K562 (cell line): ENCODE data around the gene GP1BB. TPM values are rescaled to one million over a fixed set of nuclear protein-coding genes. Genes with fewer than 3 reads are reported as not detected.

ENCODE experiments used
- NCOA2 ChIP-seq, 2 experiments: fragments of 450-650 bp; IDR thresholded peaks; 2 replicates each; pipeline ENCODE4 v1.6.1; 2018; ENCODE audit warnings: mild to moderate bottlenecking in 2 of 2, moderate library complexity in 1 of 2; ENCODE audit not compliant: partially characterized antibody in 2 of 2
- RFX7 ChIP-seq: fragments of 250-450 bp; sonication (Bioruptor Pico); IDR thresholded peaks from 2 replicates; pipeline ENCODE4 v1.5.1; 2021; ENCODE audit warnings: mild to moderate bottlenecking
- RUNX1 ChIP-seq: sonication (generic); IDR thresholded peaks from 2 replicates; pipeline ENCODE4 v1.6.1; 2016; ENCODE audit warnings: antibody characterized with exemption, low read depth
- SMARCB1 ChIP-seq: IDR thresholded peaks from 2 replicates; pipeline ENCODE4 v1.6.1; 2011; ENCODE audit warnings: improper control_type of control experiment, low read depth; ENCODE audit not compliant: insufficient read length
- ZNF124 ChIP-seq: sonication (generic); formaldehyde crosslinking; IDR thresholded peaks from 2 replicates; pipeline ENCODE4 v1.8.1; 2022; ENCODE audit warnings: missing genetic modification reagents
- ZNF408 ChIP-seq: fragments of 250-450 bp; sonication (Bioruptor Pico); IDR thresholded peaks from 2 replicates; pipeline ENCODE4 v1.4.0; 2020; ENCODE audit warnings: low read depth, mild to moderate bottlenecking, moderate library complexity
- polyA plus RNA-seq, 8 experiments: library from polyadenylated mRNA; depleted of rRNA in 4 of 8; stranded (reverse) in 5 of 8; unstranded in 3 of 8; fragments of >200 nt; fragmentation: Nextera tagmentation in 2 of 8; fragmentation: Illumina TruSeq in 1 of 8; extraction: Ambion mirVana in 2 of 8; extraction: Trizol in 1 of 8; gene quantifications; 2 replicates each; pipeline versions ENCODE4 v1.2.1 to v1.2.3, GENCODE V29; 2011 to 2014; ENCODE audit warnings: inconsistent platforms in 1 of 8, missing spikeins in 1 of 8
- total RNA-seq, 7 experiments: library from RNA; depleted of rRNA in 6 of 7; stranded (reverse); fragments of >200 nt in 6 of 7; fragmentation: Illumina TruSeq in 2 of 7; extraction: Trizol in 2 of 7; gene quantifications; 2 replicates each; pipeline versions ENCODE4 v1.2.1 to v1.2.3, GENCODE V29; 2011 to 2021; ENCODE audit warnings: low replicate concordance in 1 of 7
- TF ChIP-seq, protein P1 (sequence below): sonication (generic); formaldehyde crosslinking; IDR thresholded peaks from 2 replicates; pipeline ENCODE4 v1.8.0; 2022; ENCODE audit warnings: mild to moderate bottlenecking, missing genetic modification reagents
- TF ChIP-seq, protein P2 (sequence below), 2 experiments: fragments of 450-650 bp; IDR thresholded peaks; 2 replicates each; pipeline ENCODE4 v1.6.1; 2016; ENCODE audit warnings: mild to moderate bottlenecking in 2 of 2, borderline replicate concordance in 1 of 2, low read depth in 1 of 2, moderate library complexity in 1 of 2
- TF ChIP-seq, protein P3 (sequence below): sonication (generic); formaldehyde crosslinking; IDR thresholded peaks from 2 replicates; pipeline ENCODE4 v1.8.0; 2022; ENCODE audit warnings: missing genetic modification reagents, mild to moderate bottlenecking, borderline replicate concordance

Gene GP1BB
- total and polyA plus RNA-seq, 9 of the 15 experiments (the other 6 are each of a cell fraction or from before 2014, with no cell fraction given) = 0.69 to 162 (median 2.8) TPM

DNA sequence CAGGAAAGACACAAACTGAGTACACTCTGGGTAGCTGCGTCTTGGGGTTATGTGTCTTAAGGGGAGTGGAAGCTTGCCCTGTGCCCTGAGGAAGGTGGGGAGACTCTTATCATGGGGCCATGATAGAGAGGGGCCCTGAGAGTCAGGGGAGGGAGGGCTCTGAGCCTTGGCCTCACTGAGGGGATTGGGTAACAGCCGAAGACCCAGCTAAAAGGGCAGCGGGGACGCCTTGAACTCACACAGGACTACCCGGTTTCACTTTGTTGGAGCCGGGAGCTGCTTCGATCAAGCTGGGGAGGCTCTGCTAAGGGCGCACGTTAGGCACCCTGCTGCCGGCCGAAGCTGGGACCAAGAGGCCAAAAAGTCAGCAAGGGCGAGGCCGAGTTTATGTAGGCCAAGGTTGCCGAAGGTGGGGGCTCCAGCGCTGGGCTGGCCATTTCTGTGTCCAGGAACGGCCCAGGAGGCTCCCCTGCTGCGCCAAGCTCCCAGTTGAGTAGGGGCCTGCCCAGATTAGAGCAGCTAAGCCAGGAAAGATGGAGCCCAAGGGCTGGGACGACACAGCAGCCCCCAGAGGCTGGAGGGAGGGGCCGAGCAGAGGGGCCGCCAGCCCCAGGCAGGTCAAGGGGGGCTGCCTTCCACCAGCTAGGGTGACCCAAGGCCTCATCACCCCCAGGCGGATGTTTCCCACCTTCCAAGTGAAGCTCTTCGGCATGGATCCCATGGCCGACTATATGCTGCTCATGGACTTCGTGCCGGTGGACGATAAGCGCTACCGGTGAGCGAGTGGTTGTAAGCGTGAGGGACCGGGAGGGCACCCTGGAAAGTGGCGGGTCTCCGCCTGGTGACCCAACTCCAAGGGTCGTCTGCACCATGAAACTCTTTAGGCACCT is 39.5 kb downstream of the GP1BB start (continued):
- TF ChIP-seq, protein P1, sequence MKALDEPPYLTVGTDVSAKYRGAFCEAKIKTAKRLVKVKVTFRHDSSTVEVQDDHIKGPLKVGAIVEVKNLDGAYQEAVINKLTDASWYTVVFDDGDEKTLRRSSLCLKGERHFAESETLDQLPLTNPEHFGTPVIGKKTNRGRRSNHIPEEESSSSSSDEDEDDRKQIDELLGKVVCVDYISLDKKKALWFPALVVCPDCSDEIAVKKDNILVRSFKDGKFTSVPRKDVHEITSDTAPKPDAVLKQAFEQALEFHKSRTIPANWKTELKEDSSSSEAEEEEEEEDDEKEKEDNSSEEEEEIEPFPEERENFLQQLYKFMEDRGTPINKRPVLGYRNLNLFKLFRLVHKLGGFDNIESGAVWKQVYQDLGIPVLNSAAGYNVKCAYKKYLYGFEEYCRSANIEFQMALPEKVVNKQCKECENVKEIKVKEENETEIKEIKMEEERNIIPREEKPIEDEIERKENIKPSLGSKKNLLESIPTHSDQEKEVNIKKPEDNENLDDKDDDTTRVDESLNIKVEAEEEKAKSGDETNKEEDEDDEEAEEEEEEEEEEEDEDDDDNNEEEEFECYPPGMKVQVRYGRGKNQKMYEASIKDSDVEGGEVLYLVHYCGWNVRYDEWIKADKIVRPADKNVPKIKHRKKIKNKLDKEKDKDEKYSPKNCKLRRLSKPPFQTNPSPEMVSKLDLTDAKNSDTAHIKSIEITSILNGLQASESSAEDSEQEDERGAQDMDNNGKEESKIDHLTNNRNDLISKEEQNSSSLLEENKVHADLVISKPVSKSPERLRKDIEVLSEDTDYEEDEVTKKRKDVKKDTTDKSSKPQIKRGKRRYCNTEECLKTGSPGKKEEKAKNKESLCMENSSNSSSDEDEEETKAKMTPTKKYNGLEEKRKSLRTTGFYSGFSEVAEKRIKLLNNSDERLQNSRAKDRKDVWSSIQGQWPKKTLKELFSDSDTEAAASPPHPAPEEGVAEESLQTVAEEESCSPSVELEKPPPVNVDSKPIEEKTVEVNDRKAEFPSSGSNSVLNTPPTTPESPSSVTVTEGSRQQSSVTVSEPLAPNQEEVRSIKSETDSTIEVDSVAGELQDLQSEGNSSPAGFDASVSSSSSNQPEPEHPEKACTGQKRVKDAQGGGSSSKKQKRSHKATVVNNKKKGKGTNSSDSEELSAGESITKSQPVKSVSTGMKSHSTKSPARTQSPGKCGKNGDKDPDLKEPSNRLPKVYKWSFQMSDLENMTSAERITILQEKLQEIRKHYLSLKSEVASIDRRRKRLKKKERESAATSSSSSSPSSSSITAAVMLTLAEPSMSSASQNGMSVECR (CRISPR knock-in tag) = no peak
- TF ChIP-seq RFX7 (CRISPR knock-in tag) = no peak
- no peak for TF ChIP-seq SMARCB1
- TF ChIP-seq, protein P2, sequence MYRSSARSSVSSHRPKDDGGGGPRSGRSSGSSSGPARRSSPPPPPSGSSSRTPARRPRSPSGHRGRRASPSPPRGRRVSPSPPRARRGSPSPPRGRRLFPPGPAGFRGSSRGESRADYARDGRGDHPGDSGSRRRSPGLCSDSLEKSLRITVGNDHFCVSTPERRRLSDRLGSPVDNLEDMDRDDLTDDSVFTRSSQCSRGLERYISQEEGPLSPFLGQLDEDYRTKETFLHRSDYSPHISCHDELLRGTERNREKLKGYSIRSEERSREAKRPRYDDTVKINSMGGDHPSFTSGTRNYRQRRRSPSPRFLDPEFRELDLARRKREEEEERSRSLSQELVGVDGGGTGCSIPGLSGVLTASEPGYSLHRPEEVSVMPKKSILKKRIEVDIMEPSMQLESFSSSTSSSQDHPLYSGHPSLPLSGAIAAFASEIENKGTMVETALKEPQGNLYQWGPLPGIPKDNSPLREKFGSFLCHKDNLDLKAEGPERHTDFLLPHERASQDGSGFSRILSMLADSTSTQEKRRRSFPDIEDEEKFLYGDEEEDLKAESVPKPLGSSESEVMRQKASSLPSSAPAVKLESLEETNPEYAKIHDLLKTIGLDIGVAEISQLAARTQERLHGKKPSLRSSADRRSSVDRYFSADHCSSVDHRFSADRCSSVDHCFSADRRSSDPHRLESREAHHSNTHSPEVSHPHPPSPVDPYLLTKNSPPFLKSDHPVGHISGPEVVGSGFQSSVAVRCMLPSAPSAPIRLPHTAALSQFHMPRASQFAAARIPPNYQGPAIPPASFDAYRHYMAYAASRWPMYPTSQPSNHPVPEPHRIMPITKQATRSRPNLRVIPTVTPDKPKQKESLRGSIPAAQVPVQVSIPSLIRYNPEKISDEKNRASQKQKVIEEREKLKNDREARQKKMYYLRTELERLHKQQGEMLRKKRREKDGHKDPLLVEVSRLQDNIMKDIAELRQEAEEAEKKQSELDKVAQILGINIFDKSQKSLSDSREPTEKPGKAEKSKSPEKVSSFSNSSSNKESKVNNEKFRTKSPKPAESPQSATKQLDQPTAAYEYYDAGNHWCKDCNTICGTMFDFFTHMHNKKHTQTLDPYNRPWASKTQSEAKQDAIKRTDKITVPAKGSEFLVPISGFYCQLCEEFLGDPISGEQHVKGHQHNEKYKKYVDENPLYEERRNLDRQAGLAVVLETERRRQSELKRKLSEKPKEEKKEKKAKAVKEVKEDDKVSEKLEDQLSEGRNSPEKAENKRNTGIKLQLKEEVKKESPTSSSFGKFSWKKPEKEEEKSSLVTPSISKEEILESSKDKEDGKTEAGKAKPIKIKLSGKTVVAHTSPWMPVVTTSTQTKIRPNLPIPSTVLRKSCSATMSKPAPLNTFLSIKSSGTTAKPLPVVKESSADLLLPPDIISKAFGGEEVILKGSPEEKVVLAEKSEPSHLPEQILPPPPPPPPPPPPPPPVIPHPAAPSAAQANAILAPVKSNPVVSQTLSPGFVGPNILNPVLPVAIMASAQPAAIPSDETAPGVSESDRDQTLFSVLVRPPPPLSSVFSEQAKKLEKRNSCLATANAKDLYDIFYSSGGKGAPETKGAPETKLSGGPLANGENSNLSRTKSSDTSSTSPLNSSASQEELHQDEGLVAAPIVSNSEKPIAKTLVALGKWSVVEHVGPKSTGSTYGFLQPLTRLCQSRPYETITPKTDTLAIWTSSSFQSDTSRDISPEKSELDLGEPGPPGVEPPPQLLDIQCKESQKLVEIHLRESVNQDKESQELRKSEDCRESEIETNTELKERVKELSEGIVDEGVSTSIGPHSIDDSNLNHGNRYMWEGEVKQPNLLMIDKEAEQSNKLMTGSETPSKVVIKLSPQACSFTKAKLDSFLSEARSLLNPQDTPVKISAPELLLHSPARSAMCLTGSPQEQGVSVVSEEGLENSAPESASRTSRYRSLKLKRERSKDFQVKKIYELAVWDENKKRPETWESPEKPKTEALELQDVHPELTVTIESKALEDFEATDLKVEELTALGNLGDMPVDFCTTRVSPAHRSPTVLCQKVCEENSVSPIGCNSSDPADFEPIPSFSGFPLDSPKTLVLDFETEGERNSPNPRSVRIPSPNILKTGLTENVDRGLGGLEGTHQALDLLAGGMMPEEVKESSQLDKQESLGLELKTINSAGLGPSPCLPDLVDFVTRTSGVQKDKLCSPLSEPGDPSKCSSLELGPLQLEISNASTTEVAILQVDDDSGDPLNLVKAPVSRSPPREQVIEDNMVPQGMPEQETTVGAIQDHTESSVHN (IDR thresholded peaks at IDR 0.05; ENCODE audit: borderline replicate concordance in 1 of 2, low read depth in 1 of 2) = no peak
- no peak; the same call in 1 of the 2 replicates for TF ChIP-seq RUNX1
- TF ChIP-seq, protein P3, sequence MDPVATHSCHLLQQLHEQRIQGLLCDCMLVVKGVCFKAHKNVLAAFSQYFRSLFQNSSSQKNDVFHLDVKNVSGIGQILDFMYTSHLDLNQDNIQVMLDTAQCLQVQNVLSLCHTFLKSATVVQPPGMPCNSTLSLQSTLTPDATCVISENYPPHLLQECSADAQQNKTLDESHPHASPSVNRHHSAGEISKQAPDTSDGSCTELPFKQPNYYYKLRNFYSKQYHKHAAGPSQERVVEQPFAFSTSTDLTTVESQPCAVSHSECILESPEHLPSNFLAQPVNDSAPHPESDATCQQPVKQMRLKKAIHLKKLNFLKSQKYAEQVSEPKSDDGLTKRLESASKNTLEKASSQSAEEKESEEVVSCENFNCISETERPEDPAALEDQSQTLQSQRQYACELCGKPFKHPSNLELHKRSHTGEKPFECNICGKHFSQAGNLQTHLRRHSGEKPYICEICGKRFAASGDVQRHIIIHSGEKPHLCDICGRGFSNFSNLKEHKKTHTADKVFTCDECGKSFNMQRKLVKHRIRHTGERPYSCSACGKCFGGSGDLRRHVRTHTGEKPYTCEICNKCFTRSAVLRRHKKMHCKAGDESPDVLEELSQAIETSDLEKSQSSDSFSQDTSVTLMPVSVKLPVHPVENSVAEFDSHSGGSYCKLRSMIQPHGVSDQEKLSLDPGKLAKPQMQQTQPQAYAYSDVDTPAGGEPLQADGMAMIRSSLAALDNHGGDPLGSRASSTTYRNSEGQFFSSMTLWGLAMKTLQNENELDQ = no peak
- TF ChIP-seq ZNF408 (CRISPR knock-in tag) = no peak
- TF ChIP-seq ZNF124 (CRISPR knock-in tag) = no peak
- no peak for TF ChIP-seq NCOA2 (IDR thresholded peaks at IDR 0.05; ENCODE audit: partially characterized antibody in 2 of 2)
